GM18526 (cell line): ENCODE results near the gene MTSS2.

Source experiments
- POLR2A ChIP-seq: IDR thresholded peaks from 3 replicates; pipeline ENCODE4 v1.6.1; 2011; ENCODE audit not compliant: insufficient read length; ENCODE audit errors: extremely low read depth

Gene MTSS2

DNA sequence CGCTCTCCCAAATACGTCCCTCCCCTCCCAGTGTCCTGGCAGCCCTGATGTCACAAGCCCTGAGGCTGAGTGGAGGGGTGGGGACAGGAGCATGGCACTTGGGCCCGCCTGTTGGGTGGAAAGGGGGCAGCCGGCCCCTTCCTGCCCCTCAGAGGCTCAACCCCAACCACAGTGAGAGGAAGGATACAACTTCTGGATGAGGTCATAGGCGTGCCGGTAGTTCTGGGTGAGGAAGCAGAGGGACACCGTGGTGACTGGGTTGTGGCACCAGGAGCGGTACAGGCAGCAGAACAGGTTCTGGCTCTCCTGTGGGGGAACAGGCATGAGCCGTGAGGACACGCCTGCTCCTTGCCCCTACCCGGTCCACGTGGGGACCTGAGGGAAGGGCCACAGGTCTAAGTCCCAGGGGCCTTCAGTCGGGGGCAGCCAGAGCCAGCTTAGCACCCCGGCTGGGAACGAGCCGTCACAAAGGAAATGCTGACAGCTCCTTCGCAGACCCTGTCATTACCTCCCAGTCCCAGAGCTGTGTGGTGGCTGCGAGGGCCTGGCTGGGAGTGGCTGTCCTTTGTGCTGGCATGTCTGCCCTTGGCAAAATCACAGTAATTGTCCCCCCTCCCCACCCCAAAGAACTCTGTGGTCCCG lies 11.2 kb upstream of the MTSS2 start:
- TF ChIP-seq POLR2A, result no peak

DNA sequence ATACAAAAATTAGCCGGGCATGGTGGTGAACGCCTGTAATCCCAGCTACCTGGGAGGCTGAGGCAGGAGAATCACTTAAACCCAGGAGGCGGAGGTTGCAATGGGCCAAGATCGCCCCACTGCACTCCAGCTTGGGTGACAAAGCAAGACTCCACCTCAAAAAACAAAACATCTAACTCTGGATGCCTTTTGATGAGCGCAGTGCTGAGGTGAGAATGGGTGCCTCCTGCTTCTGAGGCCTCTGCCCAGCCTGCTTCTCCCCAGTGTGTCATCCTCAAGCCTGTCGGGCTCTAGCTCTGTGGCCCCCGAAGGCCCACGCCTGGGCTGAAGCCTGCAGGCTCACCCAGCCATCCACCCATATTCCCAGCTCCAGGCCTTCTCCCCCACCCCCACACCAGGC lies 10.5 kb upstream of the MTSS2 start:
- no peak for TF ChIP-seq POLR2A

DNA sequence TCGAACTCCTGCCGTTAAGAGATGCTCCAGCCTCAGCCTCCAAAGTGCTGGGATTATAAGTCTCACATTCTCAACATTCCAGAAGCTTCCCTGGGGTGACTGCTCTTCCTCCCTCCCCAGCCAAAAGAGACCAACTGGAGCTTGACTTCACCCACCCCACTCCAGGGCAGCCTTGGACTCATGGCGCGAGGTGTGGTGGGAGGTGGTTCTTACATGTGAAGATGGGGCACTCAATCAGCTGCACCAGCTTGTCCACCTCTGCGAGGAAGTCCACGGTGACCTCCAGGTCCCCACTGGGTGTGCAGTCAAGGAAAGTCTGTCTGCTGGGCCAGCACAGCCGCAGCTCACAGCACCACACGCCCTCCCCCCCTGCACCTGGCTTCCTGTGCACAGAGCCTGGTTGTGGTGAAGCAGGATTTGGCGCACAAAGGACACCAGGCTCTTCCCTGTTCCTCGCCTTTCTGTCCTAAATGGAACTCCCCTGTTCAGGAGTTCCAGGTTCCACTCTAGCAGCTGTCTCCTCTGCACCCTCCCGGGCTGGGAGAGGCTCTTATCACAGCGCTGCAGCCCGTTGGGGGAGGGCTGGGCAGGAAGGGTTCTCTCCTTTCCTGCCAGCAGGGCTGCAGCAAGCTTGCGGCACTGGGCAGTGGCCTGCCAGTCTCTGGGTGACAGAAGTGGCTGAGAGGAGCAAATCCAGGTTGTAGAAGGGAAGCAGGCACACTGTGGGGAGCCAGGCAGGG lies 9.6 kb upstream of the MTSS2 start:
- TF ChIP-seq POLR2A, result no peak

DNA sequence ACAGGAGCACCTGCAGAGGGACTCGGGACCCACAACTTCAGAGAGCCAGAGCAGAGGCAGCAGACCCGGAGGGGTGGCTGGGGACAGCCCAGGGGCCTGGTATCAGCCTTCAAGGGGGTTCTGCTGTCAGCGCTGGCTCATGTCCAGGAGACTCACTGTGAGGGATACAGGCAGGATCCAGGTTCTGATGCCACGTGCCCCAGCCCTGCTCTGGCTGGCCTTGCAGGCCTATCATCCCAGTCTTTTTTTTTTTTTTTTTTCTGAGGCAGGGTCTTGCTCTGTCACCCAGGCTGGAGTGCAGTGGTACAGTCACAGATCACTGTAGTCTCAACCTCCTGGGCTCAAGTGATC lies 9.0 kb upstream of the MTSS2 start:
- no peak for TF ChIP-seq POLR2A

DNA sequence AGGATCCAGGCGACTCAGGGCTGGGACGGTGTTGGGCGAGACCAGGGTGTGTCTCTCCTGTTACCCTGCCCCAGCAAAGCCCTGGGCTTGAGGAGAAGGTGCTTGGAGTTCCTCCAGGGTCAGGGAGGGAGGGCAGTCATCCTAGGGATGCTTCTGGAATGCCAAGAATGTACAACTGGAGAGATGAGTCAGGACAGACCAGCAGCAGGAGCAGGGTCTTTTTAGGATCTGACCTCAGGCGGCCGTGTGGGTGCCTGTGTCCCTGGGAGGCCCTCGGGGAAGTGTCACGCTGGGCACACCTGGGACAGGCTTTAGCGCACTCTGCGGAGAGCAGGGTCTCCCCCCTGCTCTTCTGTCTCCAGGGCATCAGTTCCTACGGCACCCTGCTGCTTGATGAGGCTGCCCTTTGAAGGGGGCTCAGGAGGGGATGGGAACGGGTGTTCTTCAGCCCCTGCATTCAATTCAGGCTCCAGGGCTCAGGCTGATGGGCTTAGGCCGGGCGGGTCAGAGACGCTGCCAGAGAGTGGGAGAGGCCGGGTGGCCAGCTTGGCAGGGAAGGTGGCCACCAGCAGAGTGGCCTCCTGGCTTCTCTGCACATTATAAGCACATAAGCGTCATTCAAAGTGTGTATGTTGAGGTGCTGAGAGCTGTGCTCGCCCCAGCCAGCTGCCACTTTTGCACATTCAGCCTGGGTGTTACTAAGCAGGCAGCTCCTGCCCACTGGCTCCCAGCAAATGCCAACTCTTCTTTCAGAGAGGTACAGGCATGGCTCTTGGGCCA lies 8.4 kb upstream of the MTSS2 start:
- TF ChIP-seq POLR2A, result no peak

DNA sequence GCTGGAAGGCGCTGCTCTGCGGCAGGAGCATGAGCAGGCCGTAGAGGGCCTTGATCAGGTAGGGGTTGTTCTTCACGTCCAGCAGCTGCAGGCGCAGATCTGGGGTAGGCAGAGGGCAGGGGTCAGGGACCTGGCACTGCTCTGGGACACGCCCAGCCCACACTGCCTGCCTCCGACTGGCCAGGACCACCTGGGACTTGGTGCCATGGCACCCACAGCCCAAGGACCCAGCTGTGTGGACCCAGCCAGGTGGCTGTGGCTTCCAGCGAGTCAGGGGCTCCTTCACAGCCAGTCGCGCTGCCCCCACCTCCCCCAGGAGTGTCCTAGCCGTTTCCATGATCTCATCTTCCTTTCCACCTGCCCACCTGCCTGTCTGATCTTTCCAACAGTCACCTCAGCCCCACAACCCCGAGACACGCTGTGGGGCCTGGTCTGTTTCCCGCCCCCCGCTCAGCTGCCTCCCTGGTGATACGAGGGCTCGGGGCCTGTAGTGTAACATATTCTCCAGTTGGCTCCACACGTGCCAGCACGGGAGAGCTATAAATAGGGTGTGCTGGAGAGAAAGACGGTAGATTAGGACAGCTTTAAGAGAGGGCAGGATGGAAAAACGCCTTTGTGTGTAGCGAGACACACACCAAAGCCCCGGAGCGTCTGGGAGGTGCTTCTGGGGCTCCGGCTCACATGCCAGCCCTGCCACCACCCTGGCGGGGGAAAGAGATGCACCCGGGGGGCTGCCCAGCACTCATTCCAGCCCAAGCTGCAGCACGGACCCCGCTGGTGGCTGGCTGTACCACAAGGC lies 7.2 kb upstream of the MTSS2 start:
- no peak for TF ChIP-seq POLR2A

DNA sequence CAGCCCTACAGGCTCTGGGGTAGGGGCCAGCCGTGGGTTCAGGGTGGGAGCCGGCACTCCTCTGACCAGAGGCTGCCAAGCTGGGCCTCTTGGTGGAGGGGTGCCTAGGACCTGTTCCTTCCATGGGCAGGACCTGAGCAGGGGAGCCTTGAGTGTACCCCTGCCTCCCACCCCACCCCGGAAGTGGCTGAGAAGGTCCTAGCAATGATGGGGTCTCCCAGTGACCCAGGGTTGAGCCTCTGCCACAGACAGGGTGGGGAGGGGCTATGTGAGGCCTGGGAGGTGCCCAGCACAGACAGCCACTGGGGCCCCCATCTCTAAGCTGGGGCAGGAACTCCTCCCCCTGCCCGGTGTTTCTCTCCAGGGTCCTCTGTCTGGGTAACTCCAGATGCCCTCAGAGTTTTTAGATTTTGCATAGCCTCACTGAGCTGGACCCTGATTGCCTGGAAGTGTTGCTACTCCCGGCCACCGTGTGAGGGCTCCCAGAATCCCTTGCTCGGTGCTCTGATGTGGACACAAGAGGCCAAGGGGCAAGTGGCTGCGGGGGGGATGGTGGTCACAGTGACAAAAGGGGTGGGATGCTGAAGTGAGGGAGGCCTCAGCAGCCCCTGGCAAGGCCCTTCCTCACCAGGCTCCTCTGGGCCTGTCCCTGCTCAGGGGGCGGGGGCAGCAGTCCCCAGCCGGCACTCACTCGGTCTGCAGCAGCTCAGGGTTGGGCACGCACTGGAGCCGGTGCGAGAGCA lies 6.4 kb upstream of the MTSS2 start:
- TF ChIP-seq POLR2A, result no peak

DNA sequence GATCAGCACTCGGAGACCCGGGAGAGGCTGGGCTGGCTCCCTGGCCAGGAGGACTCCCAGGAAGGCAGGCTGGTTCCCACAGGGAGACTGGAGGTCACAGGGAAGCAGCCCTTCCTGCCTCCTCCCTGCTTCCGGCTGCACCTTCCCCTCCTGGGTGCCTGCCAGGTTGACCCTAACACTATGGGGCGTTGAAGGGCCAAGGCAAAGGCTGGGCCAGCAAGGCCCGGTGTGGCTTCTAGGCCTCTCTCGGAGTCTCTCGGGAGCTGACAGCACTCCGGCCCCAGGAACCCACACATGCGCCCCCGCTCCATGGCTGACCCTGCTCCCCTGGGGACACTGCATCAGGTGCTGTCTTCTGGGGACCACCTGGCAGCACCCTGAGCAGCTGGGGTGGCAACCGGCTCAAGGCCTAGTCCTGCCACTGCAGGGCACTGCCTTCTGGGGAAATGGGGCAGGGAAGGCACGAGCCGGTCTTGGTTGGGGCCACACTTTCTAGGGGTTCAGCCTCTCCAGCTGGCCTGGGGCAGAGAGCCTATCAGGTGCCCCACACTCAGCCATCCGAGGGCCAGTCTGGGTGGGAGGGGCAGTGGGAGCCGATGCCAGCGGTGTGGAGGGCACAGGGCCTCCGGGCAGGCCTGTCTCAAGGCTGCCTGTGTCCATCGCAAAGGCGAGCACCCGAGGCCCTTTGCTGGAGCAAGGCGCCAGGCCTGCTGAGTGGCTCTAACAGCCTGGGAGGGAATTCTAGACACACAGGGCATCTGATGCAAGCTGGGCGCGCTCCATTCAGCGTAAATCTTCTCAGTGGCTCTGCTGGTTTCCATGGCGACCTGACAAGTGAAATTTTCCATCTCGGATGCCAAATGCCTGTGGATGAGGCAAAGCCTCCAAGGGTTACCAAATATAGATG lies 5.6 kb upstream of the MTSS2 start:
- no peak for TF ChIP-seq POLR2A

DNA sequence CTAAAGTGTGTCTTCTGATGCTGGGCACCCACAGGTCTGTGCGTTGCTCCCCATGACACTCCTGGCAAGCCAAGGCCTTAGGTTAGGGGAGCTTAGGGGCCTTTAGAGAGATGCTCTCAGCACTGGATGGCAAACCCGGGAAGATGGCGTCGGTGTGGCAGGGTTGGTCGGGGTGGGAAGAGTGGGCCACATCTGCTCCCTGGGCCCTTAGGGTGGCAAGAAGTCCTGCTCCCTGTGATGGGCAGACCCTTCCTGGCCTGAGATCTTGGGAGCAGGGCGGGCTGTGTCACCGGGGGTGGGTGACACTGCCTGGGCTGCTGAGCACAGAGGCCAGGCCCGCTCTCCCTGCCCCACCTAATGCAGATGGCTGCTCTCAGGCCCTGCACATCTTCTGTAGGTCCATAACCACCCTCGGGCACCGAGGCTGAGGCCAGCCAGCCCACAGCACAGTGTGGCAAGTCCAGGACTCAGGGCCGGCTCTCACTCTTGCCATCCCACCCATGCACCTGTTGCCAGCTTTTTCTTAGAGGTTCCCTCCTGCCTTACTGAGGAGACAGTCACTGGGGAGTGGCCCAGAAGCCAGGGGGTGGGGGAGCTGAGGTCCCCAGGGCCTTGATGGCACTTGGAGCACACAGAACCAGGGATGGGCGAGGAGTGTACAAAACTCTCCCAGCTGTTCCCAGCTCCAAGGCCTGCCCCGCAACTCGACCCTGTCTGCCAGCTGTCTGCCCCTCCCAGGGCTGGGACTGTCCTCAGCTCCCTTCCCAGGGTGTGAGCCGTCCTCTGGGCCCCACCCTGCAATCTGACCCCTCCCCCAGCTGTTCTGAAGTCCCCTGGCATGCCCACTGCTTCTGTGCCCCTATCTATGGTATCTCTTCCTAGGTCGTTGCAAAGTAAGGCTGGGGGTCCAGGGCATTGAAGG lies 4.4 kb upstream of the MTSS2 start:
- no peak for TF ChIP-seq POLR2A

DNA sequence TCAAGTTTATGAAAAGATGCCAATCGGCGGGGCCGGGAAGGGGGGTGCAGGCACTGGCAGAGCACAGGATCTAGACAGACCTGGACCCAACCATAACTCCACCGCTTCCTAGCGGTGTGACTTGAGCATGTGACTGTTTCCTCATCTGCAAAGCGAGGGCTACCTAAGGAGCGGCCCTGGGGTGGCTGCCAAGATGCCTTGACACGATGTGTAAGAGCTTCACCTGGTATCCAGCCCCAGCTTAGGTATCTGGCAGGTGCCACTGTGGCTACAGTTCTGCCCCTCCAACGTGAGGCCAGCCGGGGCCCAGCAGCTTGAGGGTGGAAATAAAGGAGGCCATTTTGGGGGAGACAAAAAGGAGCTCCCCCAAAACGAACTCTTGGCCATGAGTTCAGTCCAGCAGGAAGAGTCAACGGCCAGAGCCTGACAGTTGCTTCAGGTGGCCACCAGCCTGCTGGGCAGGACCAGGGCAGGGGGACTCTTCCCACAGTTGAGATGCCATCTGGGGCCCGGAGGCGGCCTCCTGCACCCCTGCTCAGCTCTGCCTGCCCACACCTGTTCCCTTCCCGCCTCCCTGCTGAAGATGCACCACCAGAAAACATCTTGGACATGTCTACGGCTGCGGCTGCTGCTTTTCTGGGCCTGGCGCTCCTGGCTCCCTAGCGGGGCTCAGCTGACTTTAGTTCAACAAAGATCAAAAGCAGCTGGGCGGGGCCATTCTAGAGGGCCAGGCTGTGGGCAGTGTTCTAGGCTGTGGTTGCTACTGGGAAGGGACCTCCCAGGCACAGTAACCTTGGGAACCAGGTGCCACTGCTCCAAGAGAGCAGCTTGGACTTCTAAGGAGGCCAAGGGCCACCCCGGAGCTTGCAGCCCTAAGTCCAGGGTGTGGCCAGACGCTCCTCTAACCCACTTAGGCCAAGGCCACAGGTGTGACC lies 3.4 kb upstream of the MTSS2 start:
- no peak for TF ChIP-seq POLR2A

DNA sequence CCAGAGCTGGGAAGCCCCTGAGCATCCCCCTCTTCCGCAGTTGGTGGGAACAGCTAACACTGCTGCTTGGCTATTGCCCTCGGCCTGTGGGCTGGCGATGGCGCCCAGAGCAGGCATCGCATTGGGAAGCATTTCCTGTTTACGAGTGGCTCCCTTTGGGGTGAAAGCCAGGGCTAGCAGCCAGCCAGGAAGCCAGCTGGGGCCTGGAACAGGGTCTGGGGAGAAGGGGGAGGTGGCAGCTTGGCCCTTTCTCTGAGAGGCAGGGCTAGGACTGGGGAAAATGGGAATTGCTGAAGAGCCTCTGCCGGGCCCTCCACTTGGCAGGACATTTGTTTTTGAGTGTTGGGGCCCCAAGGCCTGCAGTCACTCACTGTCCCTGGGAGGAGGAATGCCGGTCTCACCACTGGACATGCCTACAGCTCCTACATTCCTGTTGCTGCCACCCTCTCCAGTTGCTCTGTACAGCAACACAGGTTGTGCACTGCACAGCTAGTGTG lies 2.4 kb upstream of the MTSS2 start:
- no peak for TF ChIP-seq POLR2A
